OCI-LY7 (cell line): ENCODE results near the gene JCAD. TPM values are rescaled to one million over a fixed set of nuclear protein-coding genes. Genes with fewer than 3 reads are reported as not detected.

Experiments
- BruUV-seq: library from RNA; stranded (reverse); fragments of 400-500 nt; replicated peaks from 2 replicates; lab custom pipeline; 2021; lab: Mats Ljungman, UMichigan
- CTCF ChIA-PET: fragments of 300-600 bp; sonication (Branson Sonifier 250); formaldehyde crosslinking; loops from one replicate; lab custom pipeline; 2022; ENCODE audit warnings: antibody characterized with exemption; ENCODE audit not compliant: unreplicated experiment; lab: Charles Lee
- POLR2A ChIA-PET: fragments of 300-600 bp; sonication (Branson Sonifier 250); formaldehyde crosslinking; loops from one replicate; lab custom pipeline; 2022; ENCODE audit warnings: antibody characterized with exemption; lab: Charles Lee
- DNase-seq: peaks from one replicate; pipeline ENCODE4 v3.0.0-alpha.2; 2015; ENCODE audit warnings: low spot score
- H2AFZ ChIP-seq: fragments of 200-600 bp; sonication (generic), shearing (Covaris generic); 2 replicates; pipeline ENCODE4 v1.6.1; 2014; ENCODE audit warnings: mild to moderate bottlenecking, antibody characterized with exemption, low read length, moderate library complexity
- H3K27ac ChIP-seq: fragments of 200-600 bp; sonication (generic); 2 replicates; pipeline ENCODE4 v1.5.1; 2014; ENCODE audit warnings: mixed run types, low read depth, mild to moderate bottlenecking, moderate library complexity, low read length, inconsistent platforms; ENCODE audit not compliant: poor library complexity, severe bottlenecking
- H3K36me3 ChIP-seq: fragments of 200-600 bp; sonication (generic); 2 replicates; pipeline ENCODE4 v1.6.1; 2014; ENCODE audit warnings: mild to moderate bottlenecking, antibody characterized with exemption, low read length, moderate library complexity, mixed read lengths; ENCODE audit not compliant: insufficient read depth
- H3K4me1 ChIP-seq: fragments of 200-600 bp; sonication (generic); 2 replicates; pipeline ENCODE4 v1.5.1; 2014; ENCODE audit warnings: mild to moderate bottlenecking, low read length; ENCODE audit not compliant: insufficient read depth, poor library complexity, severe bottlenecking
- H3K4me2 ChIP-seq: fragments of 200-600 bp; sonication (generic); 2 replicates; pipeline ENCODE4 v1.6.1; 2014; ENCODE audit warnings: mild to moderate bottlenecking, low read length
- H3K4me3 ChIP-seq: fragments of 200-600 bp; sonication (generic); 2 replicates; pipeline ENCODE4 v1.5.1; 2014; ENCODE audit warnings: mild to moderate bottlenecking, low read depth, low read length; ENCODE audit not compliant: poor library complexity, severe bottlenecking
- H3K79me2 ChIP-seq: fragments of 200-600 bp; sonication (generic); 2 replicates; pipeline ENCODE4 v1.6.1; 2016; ENCODE audit warnings: low read depth, mild to moderate bottlenecking, low read length, moderate library complexity, mixed read lengths; ENCODE audit not compliant: insufficient read depth
- H3K9me2 ChIP-seq: fragments of 200-600 bp; sonication (generic); 2 replicates; pipeline ENCODE4 v1.6.1; 2016; ENCODE audit warnings: mild to moderate bottlenecking, low read length, mixed read lengths; ENCODE audit not compliant: insufficient read depth
- H3K9me3 ChIP-seq: fragments of 200-600 bp; sonication (generic); 2 replicates; pipeline ENCODE4 v1.6.1; 2014; ENCODE audit warnings: mild to moderate bottlenecking, mixed run types, low read length, mixed read lengths
- H4K20me1 ChIP-seq: fragments of 200-600 bp; sonication (generic); 2 replicates; pipeline ENCODE4 v1.6.1; 2014; ENCODE audit warnings: mild to moderate bottlenecking, antibody characterized with exemption, low read length, moderate library complexity, mixed read lengths; ENCODE audit not compliant: insufficient read depth
- CTCF ChIP-seq: fragments of 200-600 bp; sonication (generic); conservative IDR thresholded peaks from 2 replicates; pipeline ENCODE4 v1.5.1; 2014; ENCODE audit warnings: mild to moderate bottlenecking, antibody characterized with exemption, low read length, moderate library complexity, mixed read lengths
- EZH2phosphoT487 ChIP-seq: fragments of 200-600 bp; sonication (generic); IDR thresholded peaks from 2 replicates; pipeline ENCODE4 v1.6.1; 2018; ENCODE audit warnings: low read depth, borderline replicate concordance, mild to moderate bottlenecking, mixed run types, antibody characterized with exemption, low read length, moderate library complexity, mixed read lengths
- intact Hi-C: fragments of 100-400 bp; cut with micrococcal nuclease; formaldehyde crosslinking; loops from one replicate; pipeline ENCODE4 v1.10.0; 2022; ENCODE audit not compliant: unreplicated experiment
- total RNA-seq, 2 experiments: library from RNA; depleted of rRNA in 1 of 2; stranded (reverse); fragments of >200 nt in 1 of 2; shearing (Covaris generic) in 1 of 2; gene quantifications; 2 replicates each; pipeline ENCODE4 v1.2.3, GENCODE V29; 2014 to 2022

JCAD gene
- total RNA-seq, 2 experiments from 2014 or later = not detected

GRCh38 chr10:30072068-30072467 lies 12.7 kb upstream of the JCAD start:
- H3K9me2 ChIP-seq = no peaks in the 10 kb centered on the region
- CTCF ChIA-PET = no interaction called here
- TF ChIP-seq EZH2phosphoT487 (no peak), CTCF (no peak)
- H3K4me3 ChIP-seq = no peak overlapping the region
- no peaks in the 10 kb centered on the region for H4K20me1 ChIP-seq
- H3K9me3 ChIP-seq = no peaks in the 10 kb centered on the region
- DNase-seq = no peak
- no peaks in the 10 kb centered on the region for H3K79me2 ChIP-seq
- H3K4me1 ChIP-seq = no peaks in the 10 kb centered on the region
- H3K4me2 ChIP-seq = no peak overlapping the region
- intact Hi-C loops = no loop called here
- H3K27ac ChIP-seq = no peak overlapping the region
- POLR2A ChIA-PET = interaction anchor here (0.7 kb wide), 1 partner anchor 52 kb away, joined by 3 read pairs; no protein-coding TSS in a partner anchor
- no peak overlapping the region for H2AFZ ChIP-seq
- no TSS peak for BruUV-seq
- H3K36me3 ChIP-seq = no peaks in the 10 kb centered on the region

- no peaks in the 10 kb centered on the region for H3K9me3 ChIP-seq
- H3K9me2 ChIP-seq = no peaks in the 10 kb centered on the region
- no TSS peak for BruUV-seq
- CTCF ChIA-PET = no interaction called here
- H3K4me2 ChIP-seq = no peak overlapping the region
- no peaks in the 10 kb centered on the region for H3K36me3 ChIP-seq
- H2AFZ ChIP-seq = no peak overlapping the region
- intact Hi-C loops = no loop called here
- no peaks in the 10 kb centered on the region for H3K79me2 ChIP-seq
- H3K27ac ChIP-seq = no peak overlapping the region
- TF ChIP-seq CTCF = no peak
- TF ChIP-seq EZH2phosphoT487 = no peak
- H3K4me1 ChIP-seq = no peaks in the 10 kb centered on the region
- DNase-seq = no peak
- no peak overlapping the region for H3K4me3 ChIP-seq
- H4K20me1 ChIP-seq = no peaks in the 10 kb centered on the region
- POLR2A ChIA-PET = no interaction called here
Measured at GRCh38 chr10:30070001-30070685, 10.8 kb upstream of the JCAD start.

- no TSS peak for BruUV-seq
- Histone ChIP-seq H3K27ac (no peak overlapping the region), H2AFZ (no peak overlapping the region), H3K79me2 (no peaks in the 10 kb centered on the region), H3K4me1 (no peaks in the 10 kb centered on the region), H3K4me3 (no peak overlapping the region), H3K36me3 (no peaks in the 10 kb centered on the region), H4K20me1 (no peaks in the 10 kb centered on the region), H3K9me2 (no peaks in the 10 kb centered on the region), H3K9me3 (no peaks in the 10 kb centered on the region), H3K4me2 (no peak overlapping the region)
- DNase-seq = no peak
- ChIA-PET CTCF (no interaction called here), POLR2A (no interaction called here)
- intact Hi-C loops = no loop called here
- TF ChIP-seq EZH2phosphoT487 (no peak), CTCF (no peak)
Measured at GRCh38 chr10:30068492-30069223, 9.3 kb upstream of the JCAD start.
